Activated T-helper 1 cell treated with anti-CD3 and anti-CD28 coated beads, Interleukin-12 subunit alpha, Interleukin-12 subunit beta, Interleukin-2, Interleukin-4 antibody, amounts not matched to agents 30 ng/mL and 10 ng/mL and 1 ng/mL, durations not matched to agents 14 hours and 24 hours and 36 hours (primary cell): ENCODE results near the gene TCF4. TPM values are rescaled to one million over a fixed set of nuclear protein-coding genes. Genes with fewer than 3 reads are reported as not detected.

ENCODE experiments used
- DNase-seq: peaks from one replicate; pipeline ENCODE4 v3.0.0; 2021; ENCODE audit warnings: low spot score
- H3K27ac Mint-ChIP-seq: one replicate; pipeline ENCODE4 v1.8.0; 2021; ENCODE audit warnings: mild to moderate bottlenecking, mixed read lengths
- H3K27me3 Mint-ChIP-seq: one replicate; pipeline ENCODE4 v1.8.0; 2022; ENCODE audit warnings: mild to moderate bottlenecking, moderate library complexity, mixed read lengths; ENCODE audit not compliant: insufficient read depth
- H3K36me3 Mint-ChIP-seq: one replicate; pipeline ENCODE4 v1.8.0; 2021; ENCODE audit warnings: low read depth, mixed read lengths
- H3K4me1 Mint-ChIP-seq: one replicate; pipeline ENCODE4 v1.8.0; 2021; ENCODE audit warnings: low read depth, mixed read lengths
- H3K4me3 Mint-ChIP-seq: one replicate; pipeline ENCODE4 v1.8.0; 2021; ENCODE audit warnings: mild to moderate bottlenecking, moderate library complexity, mixed read lengths
- H3K9me3 Mint-ChIP-seq: one replicate; pipeline ENCODE4 v1.8.0; 2021; ENCODE audit warnings: mixed read lengths
- intact Hi-C: fragments of 100-400 bp; cut with micrococcal nuclease; formaldehyde crosslinking; loops from one replicate; pipeline ENCODE4 v1.15.1; 2024
- total RNA-seq: library from RNA; stranded (reverse); gene quantifications from 2 replicates; pipeline ENCODE4 v1.2.3, GENCODE V29; 2022

Gene TCF4
- total RNA-seq, 1 donor from 2014 or later, result 1.8 TPM

DNA sequence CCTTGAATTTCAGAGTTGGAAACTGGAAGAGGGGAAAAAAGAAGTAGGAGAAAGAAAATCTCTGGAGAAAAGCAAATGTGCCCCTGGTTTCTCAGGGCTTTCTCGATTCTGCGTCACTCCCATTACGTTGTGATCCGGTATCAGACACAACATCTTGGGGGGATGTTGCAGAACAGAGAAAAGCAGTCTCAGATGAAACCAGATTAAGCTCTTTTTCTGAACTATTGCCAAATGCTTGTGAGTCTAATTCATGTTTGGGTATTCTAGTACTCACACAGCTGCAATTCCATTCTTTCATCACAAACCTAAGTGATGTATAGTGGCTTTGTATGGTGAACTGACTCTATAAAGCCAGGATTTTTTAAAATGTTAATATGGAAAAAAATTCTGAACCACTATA lies 233.2 kb downstream of the TCF4 start:
- intact Hi-C loops, result no loop called here
- Mint-ChIP-seq H3K4me3 (no peak overlapping the region), H3K36me3 (no peaks in the 10 kb centered on the region), H3K4me1 (no peaks in the 10 kb centered on the region), H3K27ac (no peak overlapping the region), H3K9me3 (no peaks in the 10 kb centered on the region), H3K27me3 (peaks cover 13% of the 10 kb centered on the region)
- no peak for DNase-seq

DNA sequence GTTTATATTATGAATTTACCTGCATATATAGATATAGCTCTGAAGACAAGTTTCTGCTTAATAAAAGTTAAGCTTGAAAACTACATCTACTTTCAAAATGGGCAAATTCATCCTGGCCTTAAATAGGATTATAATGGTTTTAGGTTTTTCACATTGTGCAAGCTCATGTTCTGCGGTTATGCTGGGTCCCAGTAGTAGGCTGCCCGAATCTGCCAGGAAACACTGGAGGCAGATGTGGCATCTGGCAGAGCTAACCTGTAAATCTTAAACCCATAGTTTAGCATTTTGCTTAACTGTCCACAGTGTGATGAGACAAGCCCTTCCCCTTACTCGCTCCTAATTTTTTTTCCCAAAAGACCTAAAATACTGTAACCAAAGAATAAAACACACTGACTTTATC lies 234.2 kb downstream of the TCF4 start:
- H3K36me3 Mint-ChIP-seq, result no peaks in the 10 kb centered on the region
- no peak overlapping the region for H3K27ac Mint-ChIP-seq
- no peak overlapping the region for H3K4me3 Mint-ChIP-seq
- H3K27me3 Mint-ChIP-seq, result peaks cover 13% of the 10 kb centered on the region
- intact Hi-C loops, result no loop called here
- no peaks in the 10 kb centered on the region for H3K4me1 Mint-ChIP-seq
- H3K9me3 Mint-ChIP-seq, result no peaks in the 10 kb centered on the region
- DNase-seq, result no peak

DNA sequence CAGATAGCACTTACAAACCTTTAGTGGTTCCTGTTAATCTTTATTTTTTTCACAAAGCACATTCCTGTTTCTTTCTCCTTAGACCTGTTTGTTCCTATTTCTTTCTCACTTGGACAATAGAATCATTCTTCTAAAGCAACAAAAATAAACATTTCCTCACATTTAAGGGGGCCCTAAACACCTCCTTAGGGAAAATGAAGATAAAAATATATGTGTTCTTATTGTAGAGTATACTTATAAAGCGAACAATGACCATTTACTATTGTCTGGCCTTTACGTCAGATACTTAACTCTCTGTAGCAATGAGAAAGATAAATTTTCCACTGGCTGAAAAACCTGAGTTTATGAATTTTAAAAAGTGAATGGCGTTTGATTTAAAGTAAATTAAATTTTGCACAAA lies 234.6 kb downstream of the TCF4 start:
- Mint-ChIP-seq H3K36me3 (no peaks in the 10 kb centered on the region), H3K27me3 (peaks cover 13% of the 10 kb centered on the region), H3K4me3 (no peak overlapping the region), H3K9me3 (no peaks in the 10 kb centered on the region), H3K4me1 (no peaks in the 10 kb centered on the region), H3K27ac (no peak overlapping the region)
- intact Hi-C loops, result no loop called here
- no peak for DNase-seq

DNA sequence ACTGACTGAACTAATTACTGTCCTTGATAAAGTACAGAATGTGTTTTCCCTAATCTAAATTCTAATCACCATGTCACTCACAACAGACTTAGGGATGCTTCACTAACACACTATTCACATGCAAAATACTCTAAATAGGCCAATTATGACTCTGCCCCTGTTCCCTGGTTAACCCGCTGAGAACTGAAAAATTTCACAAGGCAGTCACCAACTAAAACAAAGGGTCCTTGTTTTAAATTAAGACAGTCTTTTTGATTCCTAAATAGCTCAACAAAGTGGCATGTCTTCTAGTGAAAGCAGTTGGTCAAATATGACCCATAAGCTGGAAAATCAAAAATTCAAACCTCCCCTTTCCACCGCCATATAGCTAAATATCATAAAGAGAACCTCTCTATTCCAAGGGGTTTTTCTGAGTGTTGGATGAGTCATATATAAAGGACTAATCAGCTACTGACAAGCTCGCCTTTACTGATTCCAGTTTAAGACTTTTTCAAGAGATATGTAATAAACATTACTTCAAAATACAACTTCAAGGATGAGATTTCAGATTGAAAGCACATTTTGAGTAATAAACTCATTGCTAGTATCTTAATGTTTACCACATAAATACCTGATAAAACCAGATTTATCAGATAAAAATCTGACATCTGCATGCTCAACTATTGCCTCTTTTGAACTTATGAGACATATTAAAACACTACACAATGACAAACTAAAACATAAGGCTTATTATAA lies 235.8 kb downstream of the TCF4 start:
- Mint-ChIP-seq H3K9me3 (no peaks in the 10 kb centered on the region), H3K4me1 (no peaks in the 10 kb centered on the region), H3K4me3 (no peak overlapping the region), H3K36me3 (no peaks in the 10 kb centered on the region), H3K27me3 (peaks cover 13% of the 10 kb centered on the region), H3K27ac (no peak overlapping the region)
- no peak for DNase-seq
- intact Hi-C loops, result loop anchor here (1.0 kb wide), 1 partner anchor 12 kb away; no protein-coding TSS in a partner anchor

DNA sequence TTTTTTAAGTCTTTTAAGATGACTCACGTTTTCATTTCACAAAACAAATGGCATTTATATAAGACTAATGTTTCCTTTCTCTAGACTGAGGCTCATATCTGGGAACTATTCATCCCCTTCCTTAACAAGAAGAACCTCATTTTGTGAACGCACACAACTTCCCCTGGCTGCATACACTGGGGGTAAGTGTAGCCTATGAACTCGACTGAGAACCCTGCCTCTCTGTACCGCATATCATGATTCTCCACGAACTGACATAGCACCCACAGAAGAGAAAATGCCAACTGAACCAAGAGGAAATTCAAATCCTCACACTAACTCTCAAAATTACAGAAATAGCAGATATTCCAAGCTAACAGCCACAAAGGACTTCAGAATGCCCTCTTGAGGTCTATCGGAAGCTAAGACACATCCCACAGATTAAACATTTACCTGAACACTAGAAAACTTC lies 236.7 kb downstream of the TCF4 start:
- Mint-ChIP-seq H3K4me1 (no peaks in the 10 kb centered on the region), H3K27me3 (peaks cover 13% of the 10 kb centered on the region), H3K4me3 (no peak overlapping the region), H3K27ac (no peak overlapping the region), H3K9me3 (no peaks in the 10 kb centered on the region), H3K36me3 (no peaks in the 10 kb centered on the region)
- intact Hi-C loops, result no loop called here
- no peak for DNase-seq

DNA sequence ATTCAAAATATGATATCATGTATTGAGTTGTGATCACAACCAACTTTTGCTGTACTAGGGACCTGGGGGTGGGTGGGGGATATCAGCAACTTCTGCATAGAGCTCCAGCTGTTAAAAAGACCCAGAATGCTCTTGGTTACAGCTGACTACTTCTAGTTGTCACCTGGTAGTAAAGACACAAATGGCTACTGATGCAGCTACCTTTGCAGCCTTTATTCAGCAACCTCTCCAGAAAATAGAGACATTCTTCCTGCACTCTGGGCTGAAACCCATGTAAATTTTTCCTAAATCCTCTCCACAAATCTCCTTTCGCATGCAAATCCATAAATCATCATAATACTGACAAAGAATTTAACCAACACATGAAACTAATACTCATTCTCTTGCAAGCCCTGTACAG lies 238.3 kb downstream of the TCF4 start:
- H3K27ac Mint-ChIP-seq, result no peak overlapping the region
- H3K9me3 Mint-ChIP-seq, result no peaks in the 10 kb centered on the region
- DNase-seq, result no peak
- no peaks in the 10 kb centered on the region for H3K36me3 Mint-ChIP-seq
- H3K27me3 Mint-ChIP-seq, result peaks cover 12% of the 10 kb centered on the region
- H3K4me3 Mint-ChIP-seq, result no peak overlapping the region
- intact Hi-C loops, result no loop called here
- H3K4me1 Mint-ChIP-seq, result no peaks in the 10 kb centered on the region

DNA sequence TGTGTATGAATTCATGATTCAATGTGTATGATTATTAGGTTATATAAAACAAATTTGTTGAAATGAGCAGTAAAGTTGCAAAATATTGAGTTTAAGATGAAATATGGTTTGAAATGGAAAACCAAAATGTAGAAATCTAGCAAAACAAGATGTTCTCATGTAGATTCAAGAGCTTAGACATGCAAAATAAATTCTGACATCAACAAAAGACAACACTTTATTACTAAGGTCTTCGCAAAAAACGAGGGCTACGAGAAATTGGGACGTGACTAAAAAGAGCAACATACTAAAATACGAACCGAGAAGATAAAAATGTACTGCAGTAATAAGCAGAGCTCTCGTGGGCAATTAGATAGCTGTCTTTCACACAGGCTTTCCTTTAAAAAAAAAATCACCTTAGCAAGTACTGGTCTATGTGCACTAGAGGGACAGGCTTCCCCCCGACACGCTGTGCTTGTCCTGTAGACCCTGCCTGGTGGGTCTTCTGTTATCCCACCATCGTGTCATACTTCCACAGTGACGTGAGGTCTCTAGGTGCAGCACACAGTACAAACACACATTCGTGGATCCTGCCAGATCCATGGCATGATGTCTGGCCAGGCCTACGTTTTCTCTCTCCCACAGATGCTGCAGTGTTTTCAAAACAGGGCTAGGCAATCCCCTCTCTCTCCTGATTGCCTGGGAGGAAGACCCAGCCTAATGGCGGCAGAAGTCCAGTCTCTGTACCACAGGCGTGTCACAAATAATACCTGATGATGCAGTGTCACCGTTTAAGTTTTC lies 240.8 kb downstream of the TCF4 start:
- no peaks in the 10 kb centered on the region for H3K4me1 Mint-ChIP-seq
- no peaks in the 10 kb centered on the region for H3K9me3 Mint-ChIP-seq
- no peak for DNase-seq
- H3K27ac Mint-ChIP-seq, result no peak overlapping the region
- no peak overlapping the region for H3K4me3 Mint-ChIP-seq
- no peaks in the 10 kb centered on the region for H3K36me3 Mint-ChIP-seq
- intact Hi-C loops, result no loop called here
- H3K27me3 Mint-ChIP-seq, result peaks cover 8% of the 10 kb centered on the region

DNA sequence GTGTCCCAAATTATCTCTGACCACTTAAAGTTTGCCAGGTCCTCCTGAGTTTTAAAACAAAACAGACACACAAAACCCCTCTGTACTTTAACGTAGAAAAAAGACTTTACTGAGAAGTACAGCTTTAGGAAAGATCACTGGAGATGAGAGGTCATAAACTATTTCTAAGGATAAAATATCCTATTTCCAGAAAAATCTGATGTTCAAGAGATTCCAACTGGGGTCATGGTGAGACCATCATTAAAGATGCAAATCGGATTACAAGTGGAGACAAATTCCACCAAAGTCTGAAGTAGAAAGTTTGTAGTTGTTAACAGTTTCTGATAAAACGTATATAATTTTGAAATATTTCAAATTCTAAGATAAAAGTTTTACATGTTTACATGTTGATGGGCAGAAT lies 241.6 kb downstream of the TCF4 start:
- no peaks in the 10 kb centered on the region for H3K4me1 Mint-ChIP-seq
- H3K36me3 Mint-ChIP-seq, result no peaks in the 10 kb centered on the region
- DNase-seq, result no peak
- H3K9me3 Mint-ChIP-seq, result no peaks in the 10 kb centered on the region
- H3K27me3 Mint-ChIP-seq, result peaks cover 6% of the 10 kb centered on the region
- intact Hi-C loops, result no loop called here
- no peak overlapping the region for H3K27ac Mint-ChIP-seq
- H3K4me3 Mint-ChIP-seq, result no peak overlapping the region

DNA sequence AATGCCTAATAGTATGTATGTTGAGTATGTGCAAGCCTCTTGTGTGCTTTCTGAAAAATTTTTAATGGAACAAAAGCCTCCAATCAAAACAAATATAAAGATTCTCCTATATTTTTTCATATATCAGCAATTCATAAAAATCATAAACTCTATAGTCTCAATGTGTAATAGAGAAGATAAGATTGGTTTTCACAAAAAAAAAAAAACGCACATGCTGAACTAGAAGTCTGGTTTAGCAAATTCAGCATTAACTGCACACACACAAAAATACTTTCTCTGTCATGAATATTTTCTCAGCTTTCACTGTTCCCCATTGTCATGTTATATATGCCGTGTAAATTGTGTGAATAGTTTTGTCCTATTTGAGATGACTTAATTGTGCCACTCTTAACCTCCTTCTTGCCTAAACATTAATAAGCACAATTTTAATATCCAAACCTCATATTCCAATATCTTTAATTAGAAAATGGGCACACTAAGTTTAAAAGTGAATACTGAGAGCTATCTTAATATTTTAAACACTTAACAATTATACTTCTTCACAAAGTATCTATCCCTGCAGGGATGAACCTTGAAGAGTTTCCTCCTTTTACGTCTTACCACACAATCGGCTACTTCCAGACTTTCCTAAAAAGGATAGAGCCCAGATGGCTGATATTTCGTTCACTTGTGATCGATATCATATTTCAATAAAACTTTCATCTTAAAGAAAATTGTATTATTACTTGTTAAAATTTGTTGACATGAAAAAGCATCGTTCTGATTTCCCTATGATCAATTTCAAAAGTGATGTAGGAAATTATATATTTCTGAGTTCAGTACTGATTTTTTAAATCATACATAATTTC lies 242.7 kb downstream of the TCF4 start:
- intact Hi-C loops, result no loop called here
- Mint-ChIP-seq H3K27ac (no peak overlapping the region), H3K4me3 (no peak overlapping the region), H3K27me3 (peaks cover 6% of the 10 kb centered on the region), H3K36me3 (no peaks in the 10 kb centered on the region), H3K9me3 (no peaks in the 10 kb centered on the region), H3K4me1 (no peaks in the 10 kb centered on the region)
- no peak for DNase-seq

GRCh38 chr18:55343396-55344073 lies 244.5 kb downstream of the TCF4 start:
- Mint-ChIP-seq H3K27me3 (peaks cover 3% of the 10 kb centered on the region), H3K27ac (no peak overlapping the region), H3K4me1 (no peaks in the 10 kb centered on the region), H3K36me3 (no peaks in the 10 kb centered on the region), H3K4me3 (no peak overlapping the region), H3K9me3 (no peaks in the 10 kb centered on the region)
- intact Hi-C loops, result loop anchor here (1.0 kb wide), 1 partner anchor 1233 kb away; no protein-coding TSS in a partner anchor
- DNase-seq, result no peak

DNA sequence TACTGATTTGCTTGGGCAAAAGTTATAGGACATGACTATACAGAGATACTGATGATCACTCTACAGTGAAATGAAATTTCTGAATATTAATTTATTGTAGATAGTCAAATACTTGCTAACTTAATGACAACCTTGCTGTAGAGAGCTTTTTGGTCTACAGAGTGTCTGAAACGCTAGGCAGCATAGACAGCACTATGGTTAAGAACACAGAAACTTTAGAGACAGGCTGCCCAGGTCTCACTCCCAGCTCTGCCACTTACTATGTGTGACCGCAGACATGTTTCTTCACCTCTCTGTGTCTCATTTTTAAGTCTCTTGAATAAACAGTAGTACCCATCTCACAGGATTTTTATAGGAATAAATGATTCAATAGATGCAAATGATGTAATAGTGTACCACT lies 247.0 kb downstream of the TCF4 start:
- Mint-ChIP-seq H3K27ac (no peak overlapping the region), H3K9me3 (no peaks in the 10 kb centered on the region), H3K36me3 (no peaks in the 10 kb centered on the region), H3K4me3 (no peak overlapping the region), H3K27me3 (peaks cover 13% of the 10 kb centered on the region), H3K4me1 (no peaks in the 10 kb centered on the region)
- DNase-seq, result no peak
- intact Hi-C loops, result no loop called here

GRCh38 chr18:55339990-55340389 lies 248.0 kb downstream of the TCF4 start:
- intact Hi-C loops, result no loop called here
- Mint-ChIP-seq H3K4me1 (no peaks in the 10 kb centered on the region), H3K27ac (no peak overlapping the region), H3K9me3 (no peaks in the 10 kb centered on the region), H3K36me3 (no peaks in the 10 kb centered on the region), H3K4me3 (no peak overlapping the region), H3K27me3 (peaks cover 13% of the 10 kb centered on the region)
- no peak for DNase-seq
